ENCODE results near the gene CCDC60.

Gene CCDC60

GRCh38 chr12:119450771-119451170 lies 116.2 kb downstream of the CCDC60 start:
- no peak for DNase-seq

DNA sequence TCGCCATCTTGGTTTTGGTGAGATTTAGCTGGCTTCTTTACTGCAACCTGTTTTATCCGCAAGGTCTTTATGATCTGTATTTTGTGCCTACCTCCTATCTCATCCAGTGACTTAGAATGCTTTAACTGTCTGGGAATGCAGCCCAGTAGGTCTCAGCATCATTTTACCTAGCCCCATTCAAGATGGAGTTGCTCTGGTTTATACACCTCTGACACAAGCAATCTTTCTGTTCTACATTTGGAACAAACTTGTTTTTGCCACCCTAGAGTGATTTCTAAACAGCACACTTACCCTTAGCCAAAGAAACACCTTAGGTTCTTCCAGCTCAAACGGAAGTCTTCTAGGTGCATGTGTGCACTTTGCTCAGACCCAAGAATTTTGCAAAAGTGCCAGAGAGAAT lies 122.3 kb downstream of the CCDC60 start:
- DNase-seq = no peak

DNA sequence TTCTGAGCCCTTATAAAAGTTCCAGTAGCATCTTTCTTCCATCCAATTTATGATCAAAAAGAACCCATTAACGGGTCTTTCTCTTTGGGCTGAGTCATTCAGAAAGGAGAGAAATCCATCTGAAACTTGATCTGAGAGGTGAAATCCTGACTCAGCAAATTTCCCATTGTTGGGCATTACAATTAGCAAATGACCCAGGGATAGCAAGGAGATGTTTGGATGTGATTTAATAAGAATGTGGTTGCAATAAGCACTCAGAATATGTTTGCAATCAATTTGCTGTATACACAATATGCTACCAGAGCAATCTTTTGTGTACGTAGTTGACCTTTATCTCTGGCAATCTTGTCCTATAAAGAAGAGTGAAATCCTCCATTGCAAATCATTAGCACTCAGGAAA lies 122.7 kb downstream of the CCDC60 start:
- no peak for DNase-seq

DNA sequence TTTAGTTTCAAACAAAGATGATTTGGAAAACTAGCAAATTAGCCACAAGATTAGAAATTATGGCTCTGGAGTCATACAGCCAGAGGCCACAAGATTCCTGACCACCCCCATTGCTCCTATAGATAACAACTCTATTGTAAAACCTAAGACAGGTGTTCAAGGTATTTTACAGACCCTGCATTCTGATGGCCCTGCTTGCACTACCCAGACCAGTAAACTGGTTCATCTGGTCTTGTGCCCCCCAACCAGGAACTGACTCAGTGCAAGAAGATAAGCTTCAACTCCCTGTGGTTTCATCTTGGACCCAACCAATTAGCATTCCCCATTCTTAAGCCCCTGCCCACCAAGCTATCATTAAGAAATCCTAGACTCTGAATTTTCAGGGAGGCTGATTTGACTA lies 125.0 kb downstream of the CCDC60 start:
- no peak for DNase-seq

- no peak for DNase-seq
Observed at GRCh38 chr12:119460876-119461275, 126.3 kb downstream of the CCDC60 start.

- no peak for DNase-seq
Observed at GRCh38 chr12:119461636-119462214, 127.2 kb downstream of the CCDC60 start.

- no peak for DNase-seq
Observed at GRCh38 chr12:119463211-119463926, 128.8 kb downstream of the CCDC60 start.

- DNase-seq = no peak
Observed at GRCh38 chr12:119468296-119468695, 133.8 kb downstream of the CCDC60 start.

DNA sequence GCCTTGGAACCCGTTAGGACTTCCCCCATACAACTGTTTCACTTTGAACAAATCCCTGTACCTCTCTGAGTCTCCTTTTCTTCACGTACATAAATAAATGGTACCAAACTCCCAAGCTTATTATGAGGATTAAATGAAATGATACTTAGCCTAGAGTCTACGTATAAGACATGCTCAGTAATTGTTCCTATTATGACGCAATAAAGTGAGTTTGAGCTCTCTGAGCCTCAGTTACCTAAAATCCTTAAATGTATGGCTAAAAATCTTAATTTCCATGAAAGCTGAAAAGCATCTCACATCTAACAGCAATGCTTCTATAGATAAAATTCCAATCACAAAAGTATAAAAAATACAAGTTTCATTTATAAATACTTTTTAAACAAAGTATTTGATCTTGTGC lies 141.1 kb downstream of the CCDC60 start:
- DNase-seq = no peak

GRCh38 chr12:119476951-119477350 lies 142.4 kb downstream of the CCDC60 start:
- DNase-seq = no peak

DNA sequence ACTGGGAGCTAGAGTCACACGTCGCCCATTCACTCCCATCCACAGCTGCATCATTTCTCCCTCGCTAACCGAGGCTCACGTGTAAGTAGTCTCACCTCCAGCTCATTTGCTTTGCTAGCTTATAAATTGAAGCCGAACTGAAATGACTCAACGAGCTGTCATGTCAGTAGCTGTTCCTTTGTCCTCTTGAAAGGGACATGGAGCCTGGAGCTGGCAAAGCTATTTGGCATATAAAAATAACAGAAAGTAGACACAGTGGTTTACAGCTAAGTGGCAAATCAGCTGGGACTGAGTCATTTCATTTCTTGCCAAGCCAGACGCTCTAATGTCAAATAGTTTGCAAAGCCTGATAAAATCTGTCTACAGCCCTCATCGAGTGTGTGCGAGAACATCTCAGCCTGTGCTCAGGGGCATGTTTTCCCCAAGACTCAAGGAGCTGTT lies 144.6 kb downstream of the CCDC60 start:
- DNase-seq = no peak

GRCh38 chr12:119480551-119480950 lies 146.0 kb downstream of the CCDC60 start:
- DNase-seq = no peak

DNA sequence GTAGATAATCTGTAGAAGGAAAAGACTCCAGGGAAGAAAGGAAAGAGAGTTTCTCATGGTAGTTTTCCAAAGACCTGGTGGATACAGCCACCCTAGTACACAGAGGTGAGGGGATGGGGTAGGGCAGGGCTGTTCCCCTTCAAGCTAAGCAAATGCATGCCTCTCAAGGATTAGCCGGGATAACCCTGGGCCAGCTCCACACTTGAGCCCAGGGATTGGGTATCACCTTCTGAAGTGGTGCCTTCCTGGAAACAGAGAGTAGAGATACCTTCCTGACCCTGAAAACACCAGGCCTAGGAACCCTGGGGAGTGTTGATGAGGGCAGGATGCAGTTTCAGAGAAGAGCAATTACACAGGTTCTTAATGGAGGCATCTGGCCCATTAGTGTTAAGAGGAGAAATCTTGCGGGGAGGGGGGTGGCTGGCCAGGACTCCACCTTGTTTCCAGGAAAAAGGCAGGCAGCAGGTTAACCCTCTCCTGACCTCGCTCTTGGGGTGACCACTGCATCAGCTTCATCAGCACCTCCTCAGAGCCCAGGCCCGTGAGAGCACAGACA lies 152.1 kb downstream of the CCDC60 start:
- DNase-seq = no peak

GRCh38 chr12:119491814-119492213 lies 157.3 kb downstream of the CCDC60 start:
- DNase-seq = no peak

- DNase-seq = no peak
Observed at GRCh38 chr12:119500209-119500608, 165.7 kb downstream of the CCDC60 start.

GRCh38 chr12:119501052-119501451 lies 166.5 kb downstream of the CCDC60 start:
- no peak for DNase-seq

- no peak for DNase-seq
Observed at GRCh38 chr12:119505001-119505400, 170.5 kb downstream of the CCDC60 start.

- no peak for DNase-seq
Observed at GRCh38 chr12:119512772-119513497, 178.4 kb downstream of the CCDC60 start.

- DNase-seq = no peak
Observed at GRCh38 chr12:119528241-119528640, 193.7 kb downstream of the CCDC60 start.

GRCh38 chr12:119540476-119540875 lies 205.9 kb downstream of the CCDC60 start:
- no peak for DNase-seq

DNA sequence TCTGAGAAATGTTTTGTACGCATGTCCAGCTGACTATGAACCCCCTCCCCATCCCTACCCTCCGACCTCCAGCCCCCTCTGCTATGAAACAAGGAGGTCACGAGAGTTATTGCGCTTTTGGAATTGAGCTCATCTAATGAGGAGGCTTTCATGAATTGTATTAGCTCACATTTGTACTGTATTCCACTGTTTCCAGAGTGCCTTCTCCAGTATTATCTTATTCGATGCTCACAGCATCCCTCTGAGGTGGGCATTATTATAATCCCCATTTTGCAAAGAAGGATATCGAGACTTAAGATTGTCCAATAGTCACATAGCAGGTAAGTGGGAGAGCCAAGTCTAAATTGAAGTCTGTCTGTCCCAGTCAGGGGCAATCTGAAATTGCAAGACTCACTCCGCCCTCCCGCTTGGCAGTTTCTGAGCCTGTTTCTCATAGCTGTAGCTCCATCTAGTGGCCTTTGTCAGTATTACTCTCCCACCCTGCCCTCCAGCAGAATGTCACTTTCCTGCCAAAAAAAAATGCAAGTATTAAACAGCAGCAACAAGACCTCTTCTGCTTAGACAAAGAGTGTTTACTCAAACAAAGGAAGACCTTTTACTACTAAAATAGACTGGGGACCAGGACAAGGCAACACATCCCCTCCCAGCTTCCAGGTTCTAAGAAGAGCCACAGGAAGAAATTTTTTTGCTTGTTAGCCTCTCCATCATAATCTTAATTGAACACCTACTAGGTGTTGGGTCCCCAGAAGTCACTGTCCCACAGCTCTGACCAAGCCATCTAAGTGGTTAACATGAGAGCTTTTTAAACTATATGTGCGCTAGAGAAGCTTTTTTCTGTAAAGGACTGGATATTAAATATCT lies 210.5 kb downstream of the CCDC60 start:
- peak; percentile 63 for DNase-seq

DNA sequence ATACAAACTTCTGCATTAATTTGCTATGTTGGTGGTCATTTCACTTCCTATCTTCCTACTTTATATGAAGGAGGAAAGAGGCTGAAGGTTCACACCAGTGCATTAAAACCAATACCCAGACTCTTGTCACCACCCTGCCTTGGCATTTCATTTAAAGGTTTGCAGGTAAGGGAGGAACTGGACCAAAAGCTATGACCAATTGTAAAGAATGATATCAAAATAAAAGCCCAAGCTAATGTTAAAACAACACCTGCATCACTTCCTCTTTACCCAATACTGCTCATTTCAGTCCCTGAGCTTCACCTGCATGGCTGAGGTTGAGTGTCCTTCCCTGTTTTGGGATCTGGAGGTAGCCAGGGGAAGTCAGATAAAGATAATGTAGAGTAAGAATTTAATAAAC lies 211.8 kb downstream of the CCDC60 start:
- no peak for DNase-seq

DNA sequence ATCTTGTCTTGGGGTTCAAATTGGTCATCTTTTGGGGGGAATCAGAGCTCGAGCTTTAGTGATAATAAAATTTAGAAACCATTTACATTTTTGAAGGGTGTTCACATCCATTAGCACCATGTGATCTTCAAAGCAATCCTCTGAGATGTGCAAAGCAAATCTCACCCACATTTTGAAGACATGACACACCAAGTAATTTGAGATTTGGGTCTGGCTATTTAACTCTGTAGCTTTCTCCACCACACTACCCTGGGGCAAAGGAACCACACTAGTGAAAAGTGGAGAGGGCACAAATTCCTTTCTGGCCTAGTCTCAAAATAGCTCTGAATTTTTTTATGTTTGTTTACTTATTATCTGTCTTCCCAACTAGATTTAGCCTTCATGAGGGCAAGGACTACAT lies 212.5 kb downstream of the CCDC60 start:
- DNase-seq = no peak

Data from right forelimb (tissue), 1 donor.